OCI-LY7 (cell line): Measurements from ENCODE around the gene ITGA8. TPM values are rescaled to one million over a fixed set of nuclear protein-coding genes. Genes with fewer than 3 reads are reported as not detected.

Source experiments
- BruUV-seq: library from RNA; stranded (reverse); fragments of 400-500 nt; replicated peaks from 2 replicates; lab custom pipeline; 2021; lab: Mats Ljungman, UMichigan
- CTCF ChIA-PET: fragments of 300-600 bp; sonication (Branson Sonifier 250); formaldehyde crosslinking; loops from one replicate; lab custom pipeline; 2022; ENCODE audit warnings: antibody characterized with exemption; ENCODE audit not compliant: unreplicated experiment; lab: Charles Lee
- POLR2A ChIA-PET: fragments of 300-600 bp; sonication (Branson Sonifier 250); formaldehyde crosslinking; loops from one replicate; lab custom pipeline; 2022; ENCODE audit warnings: antibody characterized with exemption; lab: Charles Lee
- DNase-seq: peaks from one replicate; pipeline ENCODE4 v3.0.0-alpha.2; 2015; ENCODE audit warnings: low spot score
- H2AFZ ChIP-seq: fragments of 200-600 bp; sonication (generic), shearing (Covaris generic); 2 replicates; pipeline ENCODE4 v1.6.1; 2014; ENCODE audit warnings: mild to moderate bottlenecking, antibody characterized with exemption, low read length, moderate library complexity
- H3K27ac ChIP-seq: fragments of 200-600 bp; sonication (generic); 2 replicates; pipeline ENCODE4 v1.5.1; 2014; ENCODE audit warnings: mixed run types, low read depth, mild to moderate bottlenecking, moderate library complexity, low read length, inconsistent platforms; ENCODE audit not compliant: poor library complexity, severe bottlenecking
- H3K36me3 ChIP-seq: fragments of 200-600 bp; sonication (generic); 2 replicates; pipeline ENCODE4 v1.6.1; 2014; ENCODE audit warnings: mild to moderate bottlenecking, antibody characterized with exemption, low read length, moderate library complexity, mixed read lengths; ENCODE audit not compliant: insufficient read depth
- H3K4me1 ChIP-seq: fragments of 200-600 bp; sonication (generic); 2 replicates; pipeline ENCODE4 v1.5.1; 2014; ENCODE audit warnings: mild to moderate bottlenecking, low read length; ENCODE audit not compliant: insufficient read depth, poor library complexity, severe bottlenecking
- H3K4me2 ChIP-seq: fragments of 200-600 bp; sonication (generic); 2 replicates; pipeline ENCODE4 v1.6.1; 2014; ENCODE audit warnings: mild to moderate bottlenecking, low read length
- H3K4me3 ChIP-seq: fragments of 200-600 bp; sonication (generic); 2 replicates; pipeline ENCODE4 v1.5.1; 2014; ENCODE audit warnings: mild to moderate bottlenecking, low read depth, low read length; ENCODE audit not compliant: poor library complexity, severe bottlenecking
- H3K79me2 ChIP-seq: fragments of 200-600 bp; sonication (generic); 2 replicates; pipeline ENCODE4 v1.6.1; 2016; ENCODE audit warnings: low read depth, mild to moderate bottlenecking, low read length, moderate library complexity, mixed read lengths; ENCODE audit not compliant: insufficient read depth
- H3K9me2 ChIP-seq: fragments of 200-600 bp; sonication (generic); 2 replicates; pipeline ENCODE4 v1.6.1; 2016; ENCODE audit warnings: mild to moderate bottlenecking, low read length, mixed read lengths; ENCODE audit not compliant: insufficient read depth
- H3K9me3 ChIP-seq: fragments of 200-600 bp; sonication (generic); 2 replicates; pipeline ENCODE4 v1.6.1; 2014; ENCODE audit warnings: mild to moderate bottlenecking, mixed run types, low read length, mixed read lengths
- H4K20me1 ChIP-seq: fragments of 200-600 bp; sonication (generic); 2 replicates; pipeline ENCODE4 v1.6.1; 2014; ENCODE audit warnings: mild to moderate bottlenecking, antibody characterized with exemption, low read length, moderate library complexity, mixed read lengths; ENCODE audit not compliant: insufficient read depth
- EZH2phosphoT487 ChIP-seq: fragments of 200-600 bp; sonication (generic); IDR thresholded peaks from 2 replicates; pipeline ENCODE4 v1.6.1; 2018; ENCODE audit warnings: low read depth, borderline replicate concordance, mild to moderate bottlenecking, mixed run types, antibody characterized with exemption, low read length, moderate library complexity, mixed read lengths
- intact Hi-C: fragments of 100-400 bp; cut with micrococcal nuclease; formaldehyde crosslinking; loops from one replicate; pipeline ENCODE4 v1.10.0; 2022; ENCODE audit not compliant: unreplicated experiment
- total RNA-seq, 2 experiments: library from RNA; depleted of rRNA in 1 of 2; stranded (reverse); fragments of >200 nt in 1 of 2; shearing (Covaris generic) in 1 of 2; gene quantifications; 2 replicates each; pipeline ENCODE4 v1.2.3, GENCODE V29; 2014 to 2022
- TF ChIP-seq, protein P1 (sequence below): fragments of 200-600 bp; sonication (generic); conservative IDR thresholded peaks from 2 replicates; pipeline ENCODE4 v1.5.1; 2014; ENCODE audit warnings: mild to moderate bottlenecking, antibody characterized with exemption, low read length, moderate library complexity, mixed read lengths

ITGA8 gene
- total RNA-seq, 2 experiments from 2014 or later: not detected

DNA sequence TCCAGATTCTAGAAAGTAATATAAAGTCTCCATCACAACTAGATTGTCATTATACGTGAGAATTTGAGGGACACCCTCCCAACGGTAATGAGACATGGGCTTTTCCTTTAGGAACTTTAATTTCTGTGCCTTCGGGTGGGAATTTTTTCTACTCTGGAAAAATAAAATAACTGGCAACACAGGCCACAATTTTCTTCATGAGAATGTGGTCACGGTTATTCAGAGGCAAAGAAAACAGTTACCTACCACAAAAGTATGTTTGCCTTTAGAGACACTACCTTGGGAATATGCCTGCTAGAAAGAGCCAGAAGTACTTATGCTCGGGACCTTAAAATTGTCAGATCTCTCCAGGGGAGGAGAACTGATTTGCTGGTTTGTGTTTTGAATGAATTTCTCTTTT is 99.4 kb downstream of the ITGA8 start:
- TF ChIP-seq EZH2phosphoT487: no peak
- TF ChIP-seq, protein P1, sequence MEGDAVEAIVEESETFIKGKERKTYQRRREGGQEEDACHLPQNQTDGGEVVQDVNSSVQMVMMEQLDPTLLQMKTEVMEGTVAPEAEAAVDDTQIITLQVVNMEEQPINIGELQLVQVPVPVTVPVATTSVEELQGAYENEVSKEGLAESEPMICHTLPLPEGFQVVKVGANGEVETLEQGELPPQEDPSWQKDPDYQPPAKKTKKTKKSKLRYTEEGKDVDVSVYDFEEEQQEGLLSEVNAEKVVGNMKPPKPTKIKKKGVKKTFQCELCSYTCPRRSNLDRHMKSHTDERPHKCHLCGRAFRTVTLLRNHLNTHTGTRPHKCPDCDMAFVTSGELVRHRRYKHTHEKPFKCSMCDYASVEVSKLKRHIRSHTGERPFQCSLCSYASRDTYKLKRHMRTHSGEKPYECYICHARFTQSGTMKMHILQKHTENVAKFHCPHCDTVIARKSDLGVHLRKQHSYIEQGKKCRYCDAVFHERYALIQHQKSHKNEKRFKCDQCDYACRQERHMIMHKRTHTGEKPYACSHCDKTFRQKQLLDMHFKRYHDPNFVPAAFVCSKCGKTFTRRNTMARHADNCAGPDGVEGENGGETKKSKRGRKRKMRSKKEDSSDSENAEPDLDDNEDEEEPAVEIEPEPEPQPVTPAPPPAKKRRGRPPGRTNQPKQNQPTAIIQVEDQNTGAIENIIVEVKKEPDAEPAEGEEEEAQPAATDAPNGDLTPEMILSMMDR: no peak
- no peak for DNase-seq
- Histone ChIP-seq H3K36me3 (no peaks in the 10 kb centered on the region), H3K4me2 (no peak overlapping the region), H3K27ac (no peak overlapping the region), H3K4me1 (no peaks in the 10 kb centered on the region), H3K79me2 (no peaks in the 10 kb centered on the region), H4K20me1 (no peaks in the 10 kb centered on the region), H3K9me2 (no peaks in the 10 kb centered on the region), H3K9me3 (no peaks in the 10 kb centered on the region), H2AFZ (no peak overlapping the region), H3K4me3 (no peak overlapping the region)
- BruUV-seq: no TSS peak
- POLR2A ChIA-PET: no interaction called here
- intact Hi-C loops: no loop called here
- CTCF ChIA-PET: no interaction called here

DNA sequence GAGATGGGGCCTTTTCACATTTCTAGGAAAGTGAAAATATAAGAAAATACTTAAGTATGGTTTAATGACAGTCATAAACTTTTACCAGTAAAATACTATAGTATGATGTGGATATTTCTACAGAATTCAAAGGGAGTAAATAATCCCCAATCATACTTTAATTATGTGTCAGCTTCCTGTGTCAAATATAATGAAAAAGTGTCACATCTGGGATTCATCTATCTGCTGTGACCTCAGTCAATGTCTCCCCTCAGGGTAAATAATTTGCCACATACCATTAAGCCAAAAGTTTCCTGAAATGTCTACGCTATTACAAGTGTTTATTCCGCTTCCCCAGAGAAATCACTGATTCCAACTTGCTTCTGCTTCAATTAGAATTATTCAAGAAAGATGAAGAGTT is 110.5 kb downstream of the ITGA8 start:
- no TSS peak for BruUV-seq

DNA sequence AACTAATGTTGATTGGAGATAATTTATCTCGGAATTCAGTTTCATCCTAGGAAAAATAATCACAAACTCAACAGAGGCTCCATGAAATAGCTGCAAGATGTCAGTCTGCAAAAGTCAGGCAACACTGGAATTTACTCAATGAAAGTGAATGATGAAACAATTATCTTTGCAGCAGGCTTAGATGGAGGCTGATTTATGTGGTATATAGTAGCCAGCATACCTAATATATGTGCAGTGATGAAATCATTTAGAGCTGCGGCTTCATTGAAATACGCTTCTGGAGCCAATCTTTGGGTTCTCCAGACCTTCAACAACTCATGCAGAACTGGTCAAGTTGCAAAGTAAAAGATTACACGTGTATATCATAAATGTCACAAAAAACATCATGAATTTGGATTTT is 113.3 kb downstream of the ITGA8 start:
- CTCF ChIA-PET: no interaction called here
- H3K4me1 ChIP-seq: no peaks in the 10 kb centered on the region
- no peak for TF ChIP-seq EZH2phosphoT487
- TF ChIP-seq, protein P1: no peak
- no peak overlapping the region for H3K4me3 ChIP-seq
- no peak overlapping the region for H2AFZ ChIP-seq
- no peaks in the 10 kb centered on the region for H3K9me2 ChIP-seq
- POLR2A ChIA-PET: interaction anchor here (0.6 kb wide), 1 partner anchor 127 kb away, joined by 3 read pairs; no protein-coding TSS in a partner anchor
- H3K27ac ChIP-seq: no peak overlapping the region
- no peaks in the 10 kb centered on the region for H3K36me3 ChIP-seq
- H3K79me2 ChIP-seq: no peaks in the 10 kb centered on the region
- H4K20me1 ChIP-seq: no peaks in the 10 kb centered on the region
- H3K9me3 ChIP-seq: no peaks in the 10 kb centered on the region
- no TSS peak for BruUV-seq
- H3K4me2 ChIP-seq: no peak overlapping the region
- DNase-seq: no peak
- intact Hi-C loops: no loop called here

More for the DNA sequence above, 110.5 kb downstream of the ITGA8 start:
- TF ChIP-seq, protein P1: no peak
- TF ChIP-seq EZH2phosphoT487: no peak
- no peak overlapping the region for H3K4me3 ChIP-seq
- ChIA-PET POLR2A (interaction anchor here (0.7 kb wide), 1 partner anchor 218 kb away, joined by 3 read pairs; no protein-coding TSS in a partner anchor), CTCF (no interaction called here)
- no peak overlapping the region for H3K4me2 ChIP-seq
- no peaks in the 10 kb centered on the region for H3K9me3 ChIP-seq
- DNase-seq: no peak
- H3K9me2 ChIP-seq: no peaks in the 10 kb centered on the region
- H3K27ac ChIP-seq: no peak overlapping the region
- no peaks in the 10 kb centered on the region for H3K79me2 ChIP-seq
- intact Hi-C loops: no loop called here
- no peak overlapping the region for H2AFZ ChIP-seq
- H3K4me1 ChIP-seq: no peaks in the 10 kb centered on the region
- H4K20me1 ChIP-seq: no peaks in the 10 kb centered on the region
- no peaks in the 10 kb centered on the region for H3K36me3 ChIP-seq
